H9 (cell line): Measurements from ENCODE around the gene ROBO2. TPM values are rescaled to one million over a fixed set of nuclear protein-coding genes. Genes with fewer than 3 reads are reported as not detected.

Experiments
- DNase-seq: peaks from one replicate; pipeline ENCODE4 v3.0.0-alpha.2; 2017
- H2AFZ ChIP-seq: one replicate; pipeline ENCODE4 v1.6.1; 2013; ENCODE audit warnings: mild to moderate bottlenecking, low read length, control low read depth, moderate library complexity
- H2AK5ac ChIP-seq: 2 replicates; pipeline ENCODE4 v1.6.1; 2013; ENCODE audit warnings: low read length, control low read depth, mixed read lengths; ENCODE audit not compliant: insufficient read length
- H2BK120ac ChIP-seq: one replicate; pipeline ENCODE4 v1.6.1; 2013; ENCODE audit warnings: low read depth, mild to moderate bottlenecking, low read length, control low read depth, inconsistent platforms; ENCODE audit not compliant: poor library complexity, severe bottlenecking
- H2BK12ac ChIP-seq: 2 replicates; pipeline ENCODE4 v1.6.1; 2013; ENCODE audit warnings: low read length, control low read depth, mixed read lengths, low read depth; ENCODE audit not compliant: insufficient read length
- H2BK15ac ChIP-seq: 2 replicates; pipeline ENCODE4 v1.6.1; 2013; ENCODE audit warnings: low read depth, low read length, control low read depth
- H2BK20ac ChIP-seq: one replicate; pipeline ENCODE4 v1.6.1; 2013; ENCODE audit warnings: low read depth, mild to moderate bottlenecking, low read length, control low read depth, inconsistent platforms; ENCODE audit not compliant: poor library complexity, severe bottlenecking
- H2BK5ac ChIP-seq: 2 replicates; pipeline ENCODE4 v1.6.1; 2013; ENCODE audit warnings: low read length, control low read depth, mixed read lengths; ENCODE audit not compliant: insufficient read length
- H3K14ac ChIP-seq: 2 replicates; pipeline ENCODE4 v1.6.1; 2013; ENCODE audit warnings: low read length, control low read depth; ENCODE audit not compliant: insufficient read depth
- H3K18ac ChIP-seq: 2 replicates; pipeline ENCODE4 v1.6.1; 2013; ENCODE audit warnings: low read depth, mild to moderate bottlenecking, mixed read lengths, low read length, control low read depth; ENCODE audit not compliant: insufficient read length
- H3K23ac ChIP-seq: 2 replicates; pipeline ENCODE4 v1.6.1; 2013; ENCODE audit warnings: low read length, control low read depth, mixed read lengths, low read depth; ENCODE audit not compliant: insufficient read length
- H3K23me2 ChIP-seq: 2 replicates; pipeline ENCODE4 v1.6.1; 2013; ENCODE audit warnings: low read depth, mild to moderate bottlenecking, mixed read lengths, low read length, control low read depth; ENCODE audit not compliant: insufficient read length, poor library complexity, severe bottlenecking
- H3K27ac ChIP-seq: 2 replicates; pipeline ENCODE4 v1.5.1; 2013; ENCODE audit warnings: low read length, control low read depth, mixed read lengths, low read depth; ENCODE audit not compliant: insufficient read length
- H3K27me3 ChIP-seq: 2 replicates; pipeline ENCODE4 v1.6.1; 2013; ENCODE audit warnings: low read length, control low read depth, inconsistent platforms; ENCODE audit not compliant: insufficient read depth
- H3K4ac ChIP-seq: 2 replicates; pipeline ENCODE4 v1.6.1; 2013; ENCODE audit warnings: low read depth, mild to moderate bottlenecking, control low read depth, inconsistent platforms, low read length, moderate library complexity
- H3K4me1 ChIP-seq: 2 replicates; pipeline ENCODE4 v1.6.1; 2013; ENCODE audit warnings: low read length, control low read depth, inconsistent platforms; ENCODE audit not compliant: insufficient read depth
- H3K4me2 ChIP-seq: 2 replicates; pipeline ENCODE4 v1.6.1; 2013; ENCODE audit warnings: low read length, control low read depth, mixed read lengths; ENCODE audit not compliant: insufficient read length, insufficient read depth
- H3K56ac ChIP-seq: 2 replicates; pipeline ENCODE4 v1.6.1; 2013; ENCODE audit warnings: low read depth, mild to moderate bottlenecking, mixed read lengths, low read length, control low read depth; ENCODE audit not compliant: insufficient read length
- H3K79me1 ChIP-seq: 2 replicates; pipeline ENCODE4 v1.6.1; 2013; ENCODE audit warnings: low read depth, mild to moderate bottlenecking, moderate library complexity, low read length, control low read depth, inconsistent platforms; ENCODE audit not compliant: insufficient read depth, poor library complexity, severe bottlenecking
- H3K79me2 ChIP-seq: 2 replicates; pipeline ENCODE4 v1.6.1; 2013; ENCODE audit warnings: low read length, control low read depth, inconsistent platforms; ENCODE audit not compliant: insufficient read depth
- H3K9ac ChIP-seq: 2 replicates; pipeline ENCODE4 v1.6.1; 2013; ENCODE audit warnings: low read length, control low read depth, mixed read lengths; ENCODE audit not compliant: insufficient read length; ENCODE audit errors: extremely low read depth
- H3K9me3 ChIP-seq: one replicate; pipeline ENCODE4 v1.6.1; 2013; ENCODE audit warnings: low read depth, low read length, inconsistent platforms; ENCODE audit not compliant: control insufficient read depth
- H3T11ph ChIP-seq: one replicate; pipeline ENCODE4 v1.6.1; 2013; ENCODE audit warnings: mild to moderate bottlenecking, low read length, control low read depth, inconsistent platforms
- H4K20me1 ChIP-seq: one replicate; pipeline ENCODE4 v1.6.1; 2013; ENCODE audit not compliant: control insufficient read depth, insufficient read length, insufficient read depth
- H4K5ac ChIP-seq: 2 replicates; pipeline ENCODE4 v1.6.1; 2013; ENCODE audit warnings: low read depth, mild to moderate bottlenecking, mixed read lengths, low read length, control low read depth; ENCODE audit not compliant: insufficient read length
- H4K8ac ChIP-seq: replicated peaks from 2 replicates; pipeline ENCODE4 v1.6.1; 2013; ENCODE audit warnings: low read length, control low read depth, mixed read lengths, low read depth; ENCODE audit not compliant: insufficient read length
- H4K91ac ChIP-seq: 2 replicates; pipeline ENCODE4 v1.6.1; 2013; ENCODE audit warnings: low read depth, mild to moderate bottlenecking, moderate library complexity, mixed read lengths, low read length, control low read depth; ENCODE audit not compliant: insufficient read length
- H3K27ac Mint-ChIP-seq, 3 experiments: 2 replicates in 2 of 3; 3 replicates in 1 of 3; pipeline ENCODE4 v1.8.0; 2020 to 2021; ENCODE audit warnings: mixed read lengths in 3 of 3, mild to moderate bottlenecking in 1 of 3, moderate library complexity in 1 of 3
- H3K27me3 Mint-ChIP-seq: 2 replicates; pipeline ENCODE4 v1.8.0; 2021; ENCODE audit warnings: low read depth, mild to moderate bottlenecking, moderate library complexity, mixed read lengths
- H3K36me3 Mint-ChIP-seq, 3 experiments: 2 replicates in 2 of 3; 3 replicates in 1 of 3; pipeline ENCODE4 v1.8.0; 2020 to 2021; ENCODE audit warnings: low read depth in 3 of 3, mixed read lengths in 3 of 3; ENCODE audit not compliant: insufficient read depth in 1 of 3
- H3K4me1 Mint-ChIP-seq, 2 experiments: 2 replicates each; pipeline ENCODE4 v1.8.0; 2020; ENCODE audit warnings: mixed read lengths in 2 of 2
- H3K4me3 Mint-ChIP-seq, 2 experiments: 2 replicates in 1 of 2; 3 replicates in 1 of 2; pipeline ENCODE4 v1.8.0; 2020 to 2021; ENCODE audit warnings: mild to moderate bottlenecking in 2 of 2, mixed read lengths in 2 of 2, moderate library complexity in 1 of 2
- H3K9me3 Mint-ChIP-seq, 2 experiments: 2 replicates in 1 of 2; 3 replicates in 1 of 2; pipeline ENCODE4 v1.8.0; 2020; ENCODE audit warnings: mild to moderate bottlenecking in 2 of 2, mixed read lengths in 2 of 2, moderate library complexity in 1 of 2
- CTCF ChIP-seq: fragments of 200-600 bp; sonication (generic); conservative IDR thresholded peaks from 3 replicates; pipeline ENCODE4 v1.8.0; 2021; ENCODE audit warnings: antibody characterized with exemption, mild to moderate bottlenecking
- WGBS: extraction: QIAGEN DNeasy Blood & Tissue Kit; methylation state at CpG from one replicate; pipeline ENCODE4 v1.1.7; 2013; ENCODE audit warnings: missing lambda C conversion rate, low lambda C conversion rate, mixed read lengths; ENCODE audit not compliant: insufficient read length; ENCODE audit errors: extremely low coverage; 5-methylcytosine and 5-hydroxymethylcytosine counted together
- total RNA-seq: library from RNA; stranded (reverse); gene quantifications from 2 replicates; pipeline ENCODE4 v1.2.1, GENCODE V29; 2021

ROBO2 gene
- total RNA-seq, 1 experiment from 2014 or later = 2.3 TPM

- H3K27me3 ChIP-seq = no peaks in the 10 kb centered on the region
- no peak overlapping the region for H3K18ac ChIP-seq
- DNase-seq = no peak
- H3K4ac ChIP-seq = no peak overlapping the region
- H2AK5ac ChIP-seq = no peak overlapping the region
- peak overlapping the region; percentile 8 for H3K27ac ChIP-seq
- H3K14ac ChIP-seq = no peak overlapping the region
- H2BK15ac ChIP-seq = no peak overlapping the region
- no peak overlapping the region for H2BK5ac ChIP-seq
- Mint-ChIP-seq H3K27ac (peak overlapping the region; percentile 54 to 74 (median 56); a peak in 4 of 7 replicates), H3K4me3 (0 out of 5 replicates have a peak overlapping the region, but pooled peaks of 1 of the 2 experiments have one; percentile 3), H3K27me3 (no peaks in the 10 kb centered on the region), H3K4me1 (peaks cover 37 to 39% of the 10 kb centered on the region in 2 experiments), H3K36me3 (peaks cover 15 to 35% (median 29%) of the 10 kb centered on the region in 3 experiments), H3K9me3 (peaks cover 15 to 26% of the 10 kb centered on the region in 2 experiments)
- H2AFZ ChIP-seq = no peak overlapping the region
- WGBS = no CpG with 5 or more reads among the region's 2 CpGs
- H3K79me1 ChIP-seq = no peaks in the 10 kb centered on the region
- H4K91ac ChIP-seq = no peak overlapping the region
- no peak for TF ChIP-seq CTCF
- H2BK12ac ChIP-seq = no peak overlapping the region
- no peaks in the 10 kb centered on the region for H3K79me2 ChIP-seq
- H3K56ac ChIP-seq = no peak overlapping the region
- H3K9ac ChIP-seq = no peak overlapping the region
- no peak overlapping the region for H4K8ac ChIP-seq
- H3T11ph ChIP-seq = no peak overlapping the region
- H3K4me1 ChIP-seq = peaks cover 10% of the 10 kb centered on the region
- no peaks in the 10 kb centered on the region for H3K23me2 ChIP-seq
- H2BK120ac ChIP-seq = no peak overlapping the region
- H3K23ac ChIP-seq = no peak overlapping the region
- H2BK20ac ChIP-seq = no peak overlapping the region
- H3K9me3 ChIP-seq = no peaks in the 10 kb centered on the region
- no peaks in the 10 kb centered on the region for H4K20me1 ChIP-seq
- H3K4me2 ChIP-seq = peak overlapping the region; percentile 14
- H4K5ac ChIP-seq = no peak overlapping the region
Observed at GRCh38 chr3:77475507-77475906, 435.6 kb downstream of the ROBO2 start.
